ENCODE data around the gene RAB3C. TPM values are rescaled to one million over a fixed set of nuclear protein-coding genes. Genes with fewer than 3 reads are reported as not detected.

RAB3C gene
- total RNA-seq, 1 donor from 2014 or later: 2.5 TPM

- no peaks in the 10 kb centered on the region for H3K9me3 ChIP-seq
- intact Hi-C loops (cut with DNase I): no loop called here
- H3K4me3 ChIP-seq: no peak overlapping the region
- no peaks in the 10 kb centered on the region for H3K27me3 ChIP-seq
- no peak overlapping the region for H3K27ac ChIP-seq
- no peak for DNase-seq (ENCODE audit: extremely low spot score in 2 of 2)
- no peaks in the 10 kb centered on the region for H3K4me1 ChIP-seq
- no peaks in the 10 kb centered on the region for H3K36me3 ChIP-seq
- TF ChIP-seq POLR2AphosphoS5 (IDR thresholded peaks at IDR 0.05; ENCODE audit: insufficient read depth in 1 of 2, low read depth in 1 of 2) (no peak), CTCF (IDR thresholded peaks at IDR 0.05) (no peak)
Observed at GRCh38 chr5:58764199-58764598, 181.3 kb downstream of the RAB3C start.

GRCh38 chr5:58765058-58765457 is 182.2 kb downstream of the RAB3C start:
- no peaks in the 10 kb centered on the region for H3K9me3 ChIP-seq
- no peaks in the 10 kb centered on the region for H3K4me1 ChIP-seq
- DNase-seq (ENCODE audit: extremely low spot score in 2 of 2): no peak
- TF ChIP-seq POLR2AphosphoS5 (IDR thresholded peaks at IDR 0.05; ENCODE audit: insufficient read depth in 1 of 2, low read depth in 1 of 2) (no peak), CTCF (IDR thresholded peaks at IDR 0.05) (no peak), POLR2A (IDR thresholded peaks at IDR 0.05) (no peak)
- H3K27me3 ChIP-seq: no peaks in the 10 kb centered on the region
- intact Hi-C loops (cut with DNase I): no loop called here
- no peak overlapping the region for H3K4me3 ChIP-seq
- no peaks in the 10 kb centered on the region for H3K36me3 ChIP-seq
- no peak overlapping the region for H3K27ac ChIP-seq

GRCh38 chr5:58767104-58767503 is 184.2 kb downstream of the RAB3C start:
- intact Hi-C loops (cut with DNase I): no loop called here
- DNase-seq (ENCODE audit: extremely low spot score in 2 of 2): no peak
- no peaks in the 10 kb centered on the region for H3K36me3 ChIP-seq
- no peak overlapping the region for H3K4me3 ChIP-seq
- TF ChIP-seq POLR2A (IDR thresholded peaks at IDR 0.05) (no peak), POLR2AphosphoS5 (IDR thresholded peaks at IDR 0.05; ENCODE audit: insufficient read depth in 1 of 2, low read depth in 1 of 2) (no peak), CTCF (IDR thresholded peaks at IDR 0.05) (no peak)
- H3K4me1 ChIP-seq: no peaks in the 10 kb centered on the region
- H3K27ac ChIP-seq: no peak overlapping the region
- H3K9me3 ChIP-seq: no peaks in the 10 kb centered on the region
- no peaks in the 10 kb centered on the region for H3K27me3 ChIP-seq

GRCh38 chr5:58770136-58770535 is 187.3 kb downstream of the RAB3C start:
- TF ChIP-seq POLR2A (IDR thresholded peaks at IDR 0.05) (no peak), CTCF (IDR thresholded peaks at IDR 0.05) (no peak), POLR2AphosphoS5 (IDR thresholded peaks at IDR 0.05; ENCODE audit: insufficient read depth in 1 of 2, low read depth in 1 of 2) (no peak)
- Histone ChIP-seq H3K27ac (no peak overlapping the region), H3K4me3 (no peak overlapping the region), H3K4me1 (no peaks in the 10 kb centered on the region), H3K9me3 (no peaks in the 10 kb centered on the region), H3K27me3 (no peaks in the 10 kb centered on the region), H3K36me3 (no peaks in the 10 kb centered on the region)
- no peak for DNase-seq (ENCODE audit: extremely low spot score in 2 of 2)
- intact Hi-C loops (cut with DNase I): no loop called here

GRCh38 chr5:58771796-58772195 is 188.9 kb downstream of the RAB3C start:
- TF ChIP-seq POLR2AphosphoS5 (IDR thresholded peaks at IDR 0.05; ENCODE audit: insufficient read depth in 1 of 2, low read depth in 1 of 2): no peak
- no peak for TF ChIP-seq CTCF (IDR thresholded peaks at IDR 0.05)
- no peak for TF ChIP-seq POLR2A (IDR thresholded peaks at IDR 0.05)

More at GRCh38 chr5:58771796-58772195, 188.9 kb downstream of the RAB3C start:
- Histone ChIP-seq H3K9me3 (no peaks in the 10 kb centered on the region), H3K4me1 (no peaks in the 10 kb centered on the region), H3K4me3 (no peak overlapping the region), H3K27me3 (no peaks in the 10 kb centered on the region), H3K27ac (no peak overlapping the region), H3K36me3 (no peaks in the 10 kb centered on the region)
- intact Hi-C loops (cut with DNase I): no loop called here
- no peak for DNase-seq (ENCODE audit: extremely low spot score in 2 of 2)

Measured in vagina (tissue), 2 donors.